GM19438 (cell line): ENCODE measurements around the gene CTBP1.

Experiments
- ATAC-seq: cut with Tn5 transposase; IDR thresholded peaks from one replicate; pipeline ENCODE4 v1.9.1; 2021; ENCODE audit warnings: low read depth; ENCODE audit not compliant: unreplicated experiment

CTBP1 gene

DNA sequence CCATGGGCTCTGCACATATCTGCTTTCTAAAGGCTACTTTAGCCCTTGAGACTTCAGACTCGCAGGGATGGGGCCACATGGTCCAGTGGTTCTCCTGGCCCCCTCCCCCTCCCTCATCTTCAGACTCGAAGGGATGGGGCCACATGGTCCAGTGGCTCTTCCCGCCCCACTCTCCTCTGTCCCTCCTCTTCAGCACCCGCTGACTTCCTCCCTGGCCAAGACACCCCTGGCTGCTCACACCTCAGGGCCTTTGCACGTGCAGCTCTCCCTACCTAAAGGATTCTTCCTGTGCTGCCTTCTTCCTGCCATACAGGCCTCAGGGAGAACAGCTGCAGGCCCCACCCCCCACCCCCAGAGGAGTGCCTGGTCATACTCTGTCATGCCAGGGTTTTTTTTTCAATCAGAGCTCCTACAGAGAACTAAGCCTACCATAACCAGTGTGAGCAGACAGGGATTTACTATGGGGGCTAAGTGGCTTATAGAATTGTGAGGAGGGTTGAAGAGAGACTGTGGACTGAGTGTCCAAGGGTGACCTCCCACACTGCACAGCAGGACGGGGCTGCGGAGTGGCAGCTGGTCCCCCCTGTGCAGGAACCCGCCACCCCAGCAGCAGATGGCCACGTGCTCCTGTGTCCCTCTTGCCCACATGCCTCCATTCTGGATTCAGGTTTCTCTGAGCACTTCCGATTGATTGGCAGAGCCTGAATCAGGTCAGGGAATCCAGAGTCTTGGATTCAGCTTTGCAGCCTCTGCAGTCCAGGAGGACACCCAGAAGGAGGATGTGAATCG lies 70.4 kb downstream of the CTBP1 start:
- no peak for ATAC-seq

GRCh38 chr4:1177274-1178141 lies 71.4 kb downstream of the CTBP1 start:
- ATAC-seq = no peak

GRCh38 chr4:1176398-1177273 lies 72.3 kb downstream of the CTBP1 start:
- no peak for ATAC-seq

GRCh38 chr4:1175635-1176229 lies 73.2 kb downstream of the CTBP1 start:
- no peak for ATAC-seq

- ATAC-seq = no peak
These were observed 73.8 kb downstream of the CTBP1 start for GRCh38 chr4:1174941-1175634.

- ATAC-seq = no peak
These were observed 75.8 kb downstream of the CTBP1 start for GRCh38 chr4:1172971-1173757.

GRCh38 chr4:1172228-1172851 lies 76.6 kb downstream of the CTBP1 start, which contains the start of gene SPON2:
Gene SPON2 (minus strand): TSS chr4:1172583.
- no peak for ATAC-seq

- no peak for ATAC-seq
These were observed 77.4 kb downstream of the CTBP1 start for GRCh38 chr4:1171311-1172227.

DNA sequence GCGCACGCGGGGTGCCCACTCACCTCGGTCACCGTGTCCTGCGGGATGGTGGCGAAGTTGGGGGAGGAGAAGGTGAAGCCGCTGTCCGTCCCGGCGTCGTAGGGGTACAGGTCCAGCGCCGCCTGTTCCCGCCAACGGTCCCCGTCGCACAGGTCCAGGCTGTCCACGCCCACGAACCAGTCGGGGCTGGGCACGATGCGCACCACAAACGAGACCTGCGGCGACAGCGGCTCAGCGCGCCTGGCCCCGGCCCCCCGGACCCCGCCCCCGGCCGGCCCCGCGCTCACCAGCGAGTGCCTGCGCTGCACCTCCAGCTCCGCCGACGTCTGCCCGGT lies 78.0 kb downstream of the CTBP1 start:
- no peak for ATAC-seq

DNA sequence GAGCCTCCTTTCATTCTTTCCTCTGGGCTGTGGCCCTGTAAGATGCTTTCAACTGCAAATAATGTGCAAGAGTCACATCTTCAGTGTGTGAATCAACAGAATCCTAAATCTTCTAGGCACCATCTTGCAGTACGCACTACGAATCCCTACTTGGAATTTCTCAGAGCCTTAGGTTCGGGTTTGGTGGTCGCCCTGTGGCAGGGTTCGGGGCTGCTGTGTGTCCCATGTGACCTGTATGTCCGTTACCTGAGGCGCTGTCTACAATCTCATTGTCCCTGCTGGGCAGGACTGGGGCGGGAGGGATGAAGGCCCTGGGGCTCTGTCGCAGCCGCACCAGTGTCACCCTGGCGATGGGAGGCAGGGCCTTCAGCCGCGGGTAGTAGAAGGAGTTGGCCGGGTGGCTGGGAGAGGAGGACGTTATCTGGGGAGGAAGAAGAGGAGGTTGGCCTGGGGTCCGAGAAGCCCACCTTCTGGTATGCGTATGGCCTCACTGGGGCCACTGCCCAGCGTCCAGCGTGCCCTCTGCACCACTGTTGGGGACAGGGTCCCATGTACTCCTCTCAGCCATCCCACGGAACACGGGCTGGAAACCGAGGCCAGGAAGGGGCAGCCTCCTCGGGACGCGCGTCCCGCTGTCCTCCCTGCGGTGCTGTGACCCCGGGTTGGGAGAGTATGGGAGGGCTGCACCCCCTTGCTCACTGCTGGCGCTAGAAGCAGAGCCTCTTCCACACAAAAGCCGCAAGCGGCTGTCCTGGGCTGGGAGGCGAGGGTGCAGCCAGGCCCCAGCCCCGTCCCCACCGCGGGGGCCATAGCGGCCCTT lies 78.6 kb downstream of the CTBP1 start:
- no peak for ATAC-seq

DNA sequence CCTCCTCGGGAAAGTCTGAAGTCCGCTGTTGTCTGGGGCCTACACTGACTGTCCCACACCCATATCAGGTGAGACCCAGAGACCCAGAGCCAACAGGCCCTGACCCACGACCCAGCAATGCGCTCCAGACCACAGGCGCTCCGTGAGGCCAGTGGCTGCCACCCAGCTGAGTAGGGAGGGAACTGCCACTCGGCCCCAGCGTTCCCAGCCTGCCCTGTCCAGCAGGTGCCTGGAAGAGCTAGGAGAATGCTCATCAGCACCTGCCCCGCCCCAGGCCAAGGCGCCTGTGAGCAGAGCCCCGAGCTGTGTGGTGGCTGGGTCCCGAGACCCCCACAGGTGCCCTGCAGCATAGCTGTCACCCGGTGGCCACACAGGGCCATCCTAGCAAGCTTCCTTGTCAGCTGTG lies 79.2 kb downstream of the CTBP1 start:
- ATAC-seq = no peak

DNA sequence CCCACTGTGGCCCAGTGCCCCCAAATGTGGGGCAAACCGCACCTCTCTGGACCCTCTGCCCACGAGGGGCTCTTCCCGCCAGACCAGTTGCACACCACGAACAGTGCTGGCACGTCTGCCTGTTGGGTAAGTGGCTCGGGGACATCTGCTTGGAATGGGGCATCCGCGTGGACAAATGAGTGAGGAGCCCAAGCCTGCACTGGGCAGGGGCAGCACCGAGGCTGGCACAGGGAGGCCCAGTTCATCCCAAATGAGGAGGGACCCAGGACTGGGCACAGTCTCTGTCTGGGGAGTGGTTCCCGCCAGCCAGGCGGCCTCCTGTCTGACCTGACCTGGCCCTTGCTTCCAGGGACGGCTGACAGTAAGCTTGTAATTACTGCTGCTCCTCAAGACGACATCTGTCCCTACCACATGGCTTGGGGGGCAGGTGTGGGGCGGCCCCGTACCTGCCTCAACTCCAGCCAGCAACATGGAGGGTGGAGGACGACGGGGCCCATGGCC lies 79.7 kb downstream of the CTBP1 start:
- ATAC-seq = no peak

- ATAC-seq = no peak
These were observed 80.5 kb downstream of the CTBP1 start for GRCh38 chr4:1168191-1169101.

DNA sequence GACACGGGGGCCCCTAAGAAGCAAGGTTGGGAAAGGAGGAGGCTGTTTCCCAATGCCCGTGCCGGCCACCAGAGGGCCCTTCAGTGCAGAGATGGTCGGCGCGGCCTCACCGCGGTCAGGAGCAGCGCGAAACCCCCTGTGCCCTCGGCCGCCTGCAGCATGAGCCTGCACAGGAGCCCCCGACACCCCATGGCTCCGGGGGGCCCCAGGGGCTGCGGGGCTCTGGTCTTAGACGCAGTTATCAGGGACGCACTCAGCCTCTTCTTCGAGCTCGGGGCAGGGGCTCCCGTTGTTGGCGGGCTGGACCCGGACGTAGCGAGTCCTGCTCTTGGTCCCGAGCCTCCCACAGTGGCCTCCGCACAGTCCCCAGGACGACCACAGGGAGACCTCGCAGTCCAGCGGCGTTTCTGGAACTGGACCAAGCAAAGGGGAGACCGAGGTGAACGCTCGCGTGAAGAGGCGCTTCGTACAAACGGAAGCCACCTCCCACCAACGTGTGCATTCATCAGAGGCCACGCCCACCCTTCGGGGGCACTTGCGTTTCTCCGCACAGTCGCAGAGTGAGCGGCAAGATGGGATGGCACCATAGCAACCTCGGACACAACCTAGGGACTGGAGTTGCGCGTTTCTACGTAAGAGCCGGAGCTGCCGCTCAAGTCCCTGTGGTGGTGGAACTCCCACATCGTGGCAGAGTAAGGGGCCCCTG lies 81.5 kb downstream of the CTBP1 start:
- peak; percentile 81 for ATAC-seq
